ENCODE data around the gene FAM234B. TPM values are rescaled to one million over a fixed set of nuclear protein-coding genes. Genes with fewer than 3 reads are reported as not detected.

The FAM234B gene
- total RNA-seq, 3 donors from 2014 or later (not counting 1 experiment from before 2014, with no cell fraction given), result 5.5 to 8.7 (median 6.6) TPM

GRCh38 chr12:13073173-13073572 lies 29.0 kb downstream of the FAM234B start:
- Histone ChIP-seq H3K27me3 (ENCODE audit: control insufficient read depth, insufficient read depth, low read length) (no peaks in the 10 kb centered on the region), H3K4me3 (ENCODE audit: low read length) (no peak overlapping the region), H3K4me1 (ENCODE audit: control insufficient read depth, insufficient read depth, low read length) (no peaks in the 10 kb centered on the region), H3K9me3 (ENCODE audit: control insufficient read depth, insufficient read depth, low read length) (no peaks in the 10 kb centered on the region), H3K27ac (ENCODE audit: low read length) (no peak overlapping the region), H3K36me3 (ENCODE audit: control insufficient read depth, insufficient read depth, low read length) (peaks cover 14% of the 10 kb centered on the region)
- ATAC-seq (no peak), DNase-seq (no peak)
- no peak overlapping the region for H3K4me3 Mint-ChIP-seq
- H3K4me1 Mint-ChIP-seq, result no peaks in the 10 kb centered on the region
- no peaks in the 10 kb centered on the region for H3K27me3 Mint-ChIP-seq (ENCODE audit: low read depth in 2 of 2)
- intact Hi-C loops (cut with micrococcal nuclease), result no loop called here
- 94% methylated on average over 3 of the region's 3 CpGs for whole genome bisulfite sequencing (ENCODE audit: insufficient coverage)
- no peaks in the 10 kb centered on the region for H3K9me3 Mint-ChIP-seq
- no peaks in the 10 kb centered on the region for H3K36me3 Mint-ChIP-seq
- H3K27ac Mint-ChIP-seq, result no peak overlapping the region
- TF ChIP-seq CTCF (IDR thresholded peaks at IDR 0.05), result no peak

- no peak overlapping the region for H3K27ac Mint-ChIP-seq
- ATAC-seq, result no peak
Measured at GRCh38 chr12:13074396-13075117, 30.4 kb downstream of the FAM234B start.

GRCh38 chr12:13075118-13075480 lies 30.9 kb downstream of the FAM234B start:
- Histone ChIP-seq H3K9me3 (ENCODE audit: control insufficient read depth, insufficient read depth, low read length) (no peaks in the 10 kb centered on the region), H3K36me3 (ENCODE audit: control insufficient read depth, insufficient read depth, low read length) (peaks cover 8% of the 10 kb centered on the region), H3K4me3 (ENCODE audit: low read length) (no peak overlapping the region), H3K27me3 (ENCODE audit: control insufficient read depth, insufficient read depth, low read length) (no peaks in the 10 kb centered on the region), H3K27ac (ENCODE audit: low read length) (no peak overlapping the region), H3K4me1 (ENCODE audit: control insufficient read depth, insufficient read depth, low read length) (no peaks in the 10 kb centered on the region)
- Mint-ChIP-seq H3K27me3 (ENCODE audit: low read depth in 2 of 2) (no peaks in the 10 kb centered on the region), H3K36me3 (no peaks in the 10 kb centered on the region), H3K9me3 (no peaks in the 10 kb centered on the region), H3K4me1 (no peaks in the 10 kb centered on the region), H3K4me3 (no peak overlapping the region), H3K27ac (no peak overlapping the region)
- ATAC-seq, result no peak
- no peak for DNase-seq
- TF ChIP-seq CTCF (IDR thresholded peaks at IDR 0.05), result no peak
- intact Hi-C loops (cut with micrococcal nuclease), result no loop called here

More at GRCh38 chr12:13074396-13075117, 30.4 kb downstream of the FAM234B start:
- Histone ChIP-seq H3K27me3 (ENCODE audit: control insufficient read depth, insufficient read depth, low read length) (no peaks in the 10 kb centered on the region), H3K9me3 (ENCODE audit: control insufficient read depth, insufficient read depth, low read length) (no peaks in the 10 kb centered on the region), H3K4me3 (ENCODE audit: low read length) (no peak overlapping the region), H3K4me1 (ENCODE audit: control insufficient read depth, insufficient read depth, low read length) (no peaks in the 10 kb centered on the region), H3K27ac (ENCODE audit: low read length) (no peak overlapping the region), H3K36me3 (ENCODE audit: control insufficient read depth, insufficient read depth, low read length) (peaks cover 8% of the 10 kb centered on the region)
- Mint-ChIP-seq H3K27me3 (ENCODE audit: low read depth in 2 of 2) (no peaks in the 10 kb centered on the region), H3K4me3 (no peak overlapping the region), H3K4me1 (no peaks in the 10 kb centered on the region), H3K9me3 (no peaks in the 10 kb centered on the region), H3K36me3 (no peaks in the 10 kb centered on the region)
- WGBS (ENCODE audit: insufficient coverage), result 88% methylated on average over 3 of the region's 3 CpGs
- intact Hi-C loops (cut with micrococcal nuclease), result no loop called here
- TF ChIP-seq CTCF (IDR thresholded peaks at IDR 0.05), result no peak
- no peak for DNase-seq
